MCF 10A (cell line): ENCODE measurements around the gene MRPS27. TPM values are rescaled to one million over a fixed set of nuclear protein-coding genes. Genes with fewer than 3 reads are reported as not detected.

ENCODE experiments used
- BruUV-seq: library from RNA; stranded (reverse); fragments of 400-500 nt; replicated peaks from 2 replicates; lab custom pipeline; 2021; lab: Mats Ljungman, UMichigan
- CTCF ChIA-PET: fragments of 300-600 bp; sonication (Branson Sonifier 250); formaldehyde crosslinking; extraction: SDS; loops from one replicate; lab custom pipeline; 2021; ENCODE audit warnings: antibody characterized with exemption, inconsistent platforms; lab: Yijun Ruan, JAX
- POLR2A ChIA-PET: fragments of 300-600, 350-650 bp; sonication (Branson Sonifier 250); formaldehyde crosslinking; extraction: SDS; loops from one replicate; lab custom pipeline; 2020; ENCODE audit warnings: antibody characterized with exemption, inconsistent platforms; lab: Yijun Ruan, JAX
- DNase-seq: peaks from one replicate; pipeline ENCODE4 v3.0.0-alpha.2; 2018; ENCODE audit not compliant: unreplicated experiment
- H3K27ac Mint-ChIP-seq: one replicate; pipeline ENCODE4 v1.8.0; 2022; ENCODE audit warnings: mild to moderate bottlenecking, low read depth, mixed read lengths; ENCODE audit not compliant: unreplicated experiment
- H3K27me3 Mint-ChIP-seq: one replicate; pipeline ENCODE4 v1.8.0; 2022; ENCODE audit warnings: mixed read lengths; ENCODE audit not compliant: insufficient read depth, unreplicated experiment
- H3K36me3 Mint-ChIP-seq: one replicate; pipeline ENCODE4 v1.8.0; 2022; ENCODE audit warnings: mild to moderate bottlenecking, moderate library complexity, mixed read lengths; ENCODE audit not compliant: insufficient read depth, unreplicated experiment
- H3K4me1 Mint-ChIP-seq: one replicate; pipeline ENCODE4 v1.8.0; 2022; ENCODE audit warnings: mixed read lengths; ENCODE audit not compliant: insufficient read depth, unreplicated experiment
- H3K4me3 Mint-ChIP-seq: one replicate; pipeline ENCODE4 v1.8.0; 2022; ENCODE audit warnings: mild to moderate bottlenecking, moderate library complexity, mixed read lengths; ENCODE audit not compliant: unreplicated experiment
- H3K9me3 Mint-ChIP-seq: one replicate; pipeline ENCODE4 v1.8.0; 2022; ENCODE audit warnings: mixed read lengths; ENCODE audit not compliant: unreplicated experiment
- intact Hi-C: fragments of 100-400 bp; cut with micrococcal nuclease; formaldehyde crosslinking; loops from 2 replicates; pipeline ENCODE4 v1.14.1; 2022
- total RNA-seq: library from RNA; stranded (reverse); gene quantifications from 2 replicates; pipeline ENCODE4 v1.2.3, GENCODE V29; 2022
- TF ChIP-seq, protein P1 (sequence below): fragments of 200-600 bp; IDR thresholded peaks from one replicate; pipeline ENCODE4 v1.8.0; 2022; ENCODE audit warnings: antibody characterized with exemption, mild to moderate bottlenecking; ENCODE audit not compliant: unreplicated experiment

Gene MRPS27
- total RNA-seq, 1 experiment from 2014 or later: 68.5 TPM

DNA sequence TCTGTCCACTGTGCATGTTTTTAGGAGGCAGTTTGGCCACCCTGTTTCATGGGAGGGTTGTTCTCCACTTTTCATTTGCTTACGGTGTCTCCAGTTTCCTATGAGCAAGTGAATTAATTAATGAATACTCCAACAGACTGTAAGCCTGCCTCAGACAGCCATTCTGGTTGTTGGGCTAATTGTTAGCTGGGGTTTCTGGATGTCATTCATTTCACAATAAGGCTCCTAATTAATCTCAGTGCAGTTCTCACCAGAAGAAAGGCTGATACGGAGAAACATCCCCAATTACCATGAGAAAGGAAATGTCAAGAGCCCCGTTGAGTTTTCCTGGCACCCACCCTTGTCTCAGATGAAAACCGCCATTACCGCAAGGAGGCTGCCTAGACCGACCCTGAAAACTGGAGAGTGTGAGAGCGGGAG, 136.9 kb downstream of the MRPS27 start:
- CTCF ChIA-PET: no interaction called here
- Mint-ChIP-seq H3K4me1 (peaks cover 19% of the 10 kb centered on the region), H3K36me3 (no peaks in the 10 kb centered on the region), H3K9me3 (no peaks in the 10 kb centered on the region), H3K27me3 (no peaks in the 10 kb centered on the region), H3K27ac (no peak overlapping the region), H3K4me3 (no peak overlapping the region)
- intact Hi-C loops: no loop called here
- POLR2A ChIA-PET: no interaction called here
- BruUV-seq: no TSS peak
- TF ChIP-seq, protein P1, sequence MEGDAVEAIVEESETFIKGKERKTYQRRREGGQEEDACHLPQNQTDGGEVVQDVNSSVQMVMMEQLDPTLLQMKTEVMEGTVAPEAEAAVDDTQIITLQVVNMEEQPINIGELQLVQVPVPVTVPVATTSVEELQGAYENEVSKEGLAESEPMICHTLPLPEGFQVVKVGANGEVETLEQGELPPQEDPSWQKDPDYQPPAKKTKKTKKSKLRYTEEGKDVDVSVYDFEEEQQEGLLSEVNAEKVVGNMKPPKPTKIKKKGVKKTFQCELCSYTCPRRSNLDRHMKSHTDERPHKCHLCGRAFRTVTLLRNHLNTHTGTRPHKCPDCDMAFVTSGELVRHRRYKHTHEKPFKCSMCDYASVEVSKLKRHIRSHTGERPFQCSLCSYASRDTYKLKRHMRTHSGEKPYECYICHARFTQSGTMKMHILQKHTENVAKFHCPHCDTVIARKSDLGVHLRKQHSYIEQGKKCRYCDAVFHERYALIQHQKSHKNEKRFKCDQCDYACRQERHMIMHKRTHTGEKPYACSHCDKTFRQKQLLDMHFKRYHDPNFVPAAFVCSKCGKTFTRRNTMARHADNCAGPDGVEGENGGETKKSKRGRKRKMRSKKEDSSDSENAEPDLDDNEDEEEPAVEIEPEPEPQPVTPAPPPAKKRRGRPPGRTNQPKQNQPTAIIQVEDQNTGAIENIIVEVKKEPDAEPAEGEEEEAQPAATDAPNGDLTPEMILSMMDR: no peak
- DNase-seq: no peak

DNA sequence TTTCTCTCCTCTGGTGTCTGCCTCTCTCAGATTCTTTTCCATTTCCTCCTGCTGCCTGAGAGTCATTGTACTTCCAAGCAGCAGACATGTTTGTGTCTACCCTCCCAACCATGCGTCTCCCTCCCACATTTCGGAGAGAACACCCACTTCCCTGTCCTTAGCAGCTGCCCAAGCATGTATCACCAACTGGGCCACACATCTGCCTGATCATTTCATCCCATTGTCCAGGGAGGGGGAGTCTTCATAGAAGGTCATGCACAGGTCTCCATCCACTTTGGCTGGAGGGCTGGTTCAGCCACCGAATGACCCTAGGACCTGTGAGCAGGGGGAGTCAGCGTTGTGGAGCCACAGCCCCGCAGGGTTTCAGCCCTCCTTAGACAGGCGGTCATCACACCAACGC, 137.4 kb downstream of the MRPS27 start:
- peaks cover 19% of the 10 kb centered on the region for H3K4me1 Mint-ChIP-seq
- H3K9me3 Mint-ChIP-seq: no peaks in the 10 kb centered on the region
- H3K27me3 Mint-ChIP-seq: no peaks in the 10 kb centered on the region
- TF ChIP-seq, protein P1: no peak
- BruUV-seq: no TSS peak
- POLR2A ChIA-PET: no interaction called here
- H3K4me3 Mint-ChIP-seq: no peak overlapping the region
- intact Hi-C loops: no loop called here
- no peaks in the 10 kb centered on the region for H3K36me3 Mint-ChIP-seq
- CTCF ChIA-PET: no interaction called here
- H3K27ac Mint-ChIP-seq: no peak overlapping the region
- DNase-seq: no peak

DNA sequence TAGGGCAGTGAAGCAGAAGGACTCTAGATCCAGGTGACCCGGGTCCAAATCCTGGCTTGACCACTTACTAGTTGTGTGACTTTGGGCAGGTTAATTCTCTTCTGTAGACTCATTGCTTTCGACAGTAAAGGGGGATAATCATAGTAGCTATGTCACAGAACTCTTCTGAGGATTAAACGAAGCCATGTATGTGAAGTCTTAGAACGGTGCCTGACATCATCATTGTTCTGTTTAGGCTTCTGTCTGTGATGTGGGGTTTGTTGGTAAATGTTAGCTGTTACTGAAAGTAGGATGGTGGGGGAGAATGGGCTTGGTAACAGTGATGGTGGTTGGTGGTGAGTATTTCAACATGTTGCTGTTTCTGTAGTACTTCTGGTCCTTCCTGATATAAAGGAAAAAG, 139.1 kb downstream of the MRPS27 start:
- H3K36me3 Mint-ChIP-seq: no peaks in the 10 kb centered on the region
- intact Hi-C loops: no loop called here
- no TSS peak for BruUV-seq

DNA sequence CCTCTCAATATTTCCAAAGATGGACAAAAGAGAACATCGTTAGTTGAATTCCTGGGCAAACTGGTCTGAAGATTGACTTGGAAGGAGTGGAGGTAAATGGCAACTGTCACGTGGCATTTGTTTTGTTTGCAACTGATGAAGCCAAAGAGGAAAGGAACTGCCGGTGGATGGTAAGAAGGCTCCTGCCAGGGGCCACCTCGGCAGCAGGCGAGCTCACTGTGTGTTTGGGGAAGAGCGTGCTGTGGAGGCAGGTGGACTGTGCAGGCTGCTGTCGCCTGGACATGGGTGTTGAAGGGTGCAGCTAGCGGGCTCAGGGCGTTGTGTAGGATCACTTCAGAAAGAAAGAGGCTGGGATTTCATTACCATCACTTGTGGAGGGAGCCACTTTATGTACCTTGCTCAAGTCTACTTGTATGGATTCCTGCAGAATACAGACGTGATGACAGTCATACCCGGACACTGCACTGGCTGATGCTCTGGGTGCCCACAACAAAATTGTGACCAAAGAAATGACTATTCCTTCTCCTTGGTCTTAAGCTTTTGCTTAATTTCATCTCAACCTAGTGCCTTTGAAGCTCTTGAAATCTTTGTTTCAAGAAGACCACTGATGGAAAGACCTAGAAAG, 140.1 kb downstream of the MRPS27 start:
- intact Hi-C loops: no loop called here
- no peaks in the 10 kb centered on the region for H3K27me3 Mint-ChIP-seq
- H3K36me3 Mint-ChIP-seq: no peaks in the 10 kb centered on the region
- ChIA-PET POLR2A (interaction anchor here (1.3 to 1.6 kb wide), 2 partner anchors 8 to 13 kb away, joined by 3 to 5 read pairs; no protein-coding TSS in a partner anchor), CTCF (no interaction called here)
- TF ChIP-seq, protein P1: no peak
- H3K4me3 Mint-ChIP-seq: peak overlapping the region; percentile 59
- H3K4me1 Mint-ChIP-seq: peaks cover 19% of the 10 kb centered on the region
- no peaks in the 10 kb centered on the region for H3K9me3 Mint-ChIP-seq
- peak overlapping the region; percentile 63 for H3K27ac Mint-ChIP-seq
- DNase-seq: peak; percentile 31
- no TSS peak for BruUV-seq

More for the DNA sequence above, 139.1 kb downstream of the MRPS27 start:
- Mint-ChIP-seq H3K4me3 (no peak overlapping the region), H3K4me1 (peaks cover 19% of the 10 kb centered on the region), H3K27ac (no peak overlapping the region), H3K27me3 (no peaks in the 10 kb centered on the region), H3K9me3 (no peaks in the 10 kb centered on the region)
- no peak for DNase-seq
- POLR2A ChIA-PET: no interaction called here
- CTCF ChIA-PET: interaction anchor here (0.6 kb wide), 1 partner anchor 256 kb away, joined by 4 read pairs; no protein-coding TSS in a partner anchor
- TF ChIP-seq, protein P1: no peak
